HG02763 (cell line): ENCODE measurements around the gene ZFP36L1.

Source experiments
- ATAC-seq: cut with Tn5 transposase; IDR thresholded peaks from one replicate; pipeline ENCODE4 v1.9.1; 2021; ENCODE audit warnings: mild to moderate bottlenecking, moderate library complexity; ENCODE audit not compliant: unreplicated experiment

The ZFP36L1 gene

DNA sequence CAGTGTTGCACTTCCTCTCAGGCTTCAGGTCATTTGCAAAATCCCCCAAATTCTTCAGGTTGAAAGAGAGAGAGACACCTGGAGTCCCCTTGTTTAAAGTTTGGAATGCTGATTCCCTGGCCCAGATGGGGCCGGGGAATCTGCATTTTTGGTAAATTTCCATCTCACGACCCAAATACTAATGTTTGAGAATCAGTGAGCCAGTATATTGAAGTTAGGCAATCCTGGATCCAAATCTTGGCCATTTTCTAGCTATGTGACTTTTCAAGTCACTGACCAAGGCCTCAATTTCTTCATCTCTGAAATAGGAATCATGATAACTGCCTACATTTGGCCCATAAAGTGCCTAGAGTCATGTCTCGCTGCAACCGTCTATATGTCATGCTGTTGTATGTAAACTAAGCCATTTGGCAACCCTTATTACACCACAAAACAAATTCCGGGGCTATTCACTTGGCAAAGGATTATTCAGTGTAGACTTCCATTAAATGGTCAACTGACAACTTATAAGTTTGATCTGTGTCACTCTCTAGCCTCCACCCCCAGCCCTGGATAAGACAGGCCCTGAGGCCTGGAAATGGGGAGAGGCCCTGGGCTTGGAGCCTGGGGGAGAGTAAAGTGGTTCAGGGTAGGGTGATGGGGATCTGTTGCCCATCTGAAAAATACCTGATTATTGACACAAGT, 3.7 kb upstream of the ZFP36L1 start:
- no peak for ATAC-seq

DNA sequence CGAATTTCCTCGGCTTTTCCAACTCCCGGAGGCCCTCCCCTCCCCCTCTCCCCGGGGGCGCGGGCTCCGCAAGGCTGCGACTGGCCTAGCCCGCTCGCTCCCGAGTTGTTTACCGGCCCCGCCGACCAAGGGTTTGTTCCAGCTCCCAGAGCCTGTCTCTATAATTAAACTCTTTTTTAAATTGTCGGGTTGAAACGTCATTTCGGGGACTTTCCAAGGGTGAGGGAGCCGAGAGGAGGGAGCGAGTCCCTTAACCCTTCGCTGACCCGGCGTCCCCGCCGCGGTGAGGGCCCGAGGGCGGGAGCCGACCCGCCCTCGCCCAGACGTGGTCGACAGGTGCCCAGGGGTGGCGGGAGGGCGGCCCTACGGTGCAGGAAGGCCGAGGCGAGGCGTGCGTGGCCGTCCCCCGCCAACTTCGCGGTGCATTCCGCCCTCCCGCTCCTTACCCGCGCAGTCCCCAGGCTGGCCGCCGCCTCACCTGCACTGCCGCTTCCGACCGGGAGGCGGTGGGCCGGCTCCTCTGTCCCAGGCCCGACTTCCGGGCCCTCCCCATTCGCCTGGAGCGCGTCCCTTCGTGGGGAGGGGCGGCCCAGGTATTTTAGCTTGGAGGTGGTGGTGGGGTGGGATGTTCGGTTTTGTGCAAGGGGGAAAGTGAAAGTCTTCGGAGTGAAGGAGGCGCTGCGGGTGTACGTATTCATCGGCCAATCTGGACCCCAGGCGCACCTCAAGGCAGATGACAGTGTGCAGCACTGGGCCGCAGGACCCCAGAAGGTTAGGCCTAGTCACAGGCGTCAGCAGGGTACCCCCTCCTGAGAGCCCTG, 2.9 kb upstream of the ZFP36L1 start:
- peak; percentile 27 for ATAC-seq

DNA sequence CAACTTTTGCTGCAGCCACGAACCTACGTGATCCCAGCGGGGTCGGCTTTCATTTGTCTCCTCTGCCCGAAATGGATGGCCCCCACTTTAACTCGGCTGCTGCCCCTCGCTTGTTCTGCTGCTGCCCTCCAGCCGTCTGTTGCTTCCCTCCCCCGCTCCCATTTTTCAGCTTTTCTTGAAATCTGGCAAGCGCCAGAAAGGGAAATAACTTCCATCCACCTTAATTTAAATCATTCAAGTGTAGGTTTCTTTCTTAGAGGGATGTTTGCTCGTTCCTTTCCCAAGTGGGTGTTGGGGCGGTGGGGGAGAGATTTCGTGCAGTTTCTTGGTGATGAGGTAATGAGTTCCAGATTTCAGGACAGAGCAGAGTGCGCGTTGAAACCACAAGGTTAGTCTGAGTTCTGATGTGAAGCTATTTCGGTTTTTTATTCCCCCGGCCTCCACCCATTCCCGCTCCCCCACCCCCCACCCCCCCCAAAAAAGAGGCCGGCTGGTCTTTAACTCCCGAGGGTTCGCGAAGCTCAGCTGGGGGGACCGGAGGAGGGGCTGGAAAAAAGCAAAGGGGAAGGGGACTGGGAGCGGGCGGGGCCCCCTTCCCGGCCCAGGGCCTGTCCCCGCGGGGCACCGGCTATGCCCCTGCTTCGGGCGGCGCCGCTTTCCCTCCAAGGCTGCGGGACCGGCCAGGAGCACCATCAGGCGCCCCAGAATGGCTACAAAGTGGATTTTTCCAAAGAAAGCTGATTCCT, 2.2 kb upstream of the ZFP36L1 start:
- no peak for ATAC-seq

DNA sequence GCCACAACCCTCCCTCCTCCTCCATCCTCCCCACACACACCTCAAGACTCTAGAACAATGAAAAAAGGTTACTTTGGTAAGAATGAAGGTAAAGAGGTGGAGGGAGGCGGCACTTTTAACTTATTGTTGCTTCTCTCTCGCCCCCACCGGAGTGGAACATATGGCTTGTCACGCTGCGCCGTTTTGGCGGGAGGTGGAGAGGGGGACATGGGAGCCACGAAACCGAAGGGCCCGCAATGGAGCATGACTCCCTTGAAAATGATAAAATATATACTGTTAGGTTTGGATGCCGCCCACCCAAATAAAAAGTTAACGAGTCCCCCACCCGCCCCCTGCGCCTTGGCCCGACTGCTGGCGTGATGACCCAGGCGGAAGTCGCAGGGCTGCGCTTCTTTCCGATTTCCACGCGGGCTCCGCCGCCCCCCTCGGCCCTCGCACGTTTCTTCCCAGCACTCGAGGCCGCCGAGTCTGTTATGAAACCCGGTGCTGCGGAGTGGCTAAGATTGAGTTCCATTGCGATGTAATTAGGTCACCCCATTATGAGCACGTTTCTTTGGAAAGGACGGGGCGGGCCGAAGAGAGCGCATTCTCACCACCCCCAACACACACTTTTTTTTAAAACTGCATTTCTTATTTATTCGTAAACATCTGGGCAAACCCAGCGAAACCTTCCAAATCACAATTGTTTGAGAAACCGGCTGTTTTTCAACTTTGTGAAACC, 1.4 kb upstream of the ZFP36L1 start:
- no peak for ATAC-seq

DNA sequence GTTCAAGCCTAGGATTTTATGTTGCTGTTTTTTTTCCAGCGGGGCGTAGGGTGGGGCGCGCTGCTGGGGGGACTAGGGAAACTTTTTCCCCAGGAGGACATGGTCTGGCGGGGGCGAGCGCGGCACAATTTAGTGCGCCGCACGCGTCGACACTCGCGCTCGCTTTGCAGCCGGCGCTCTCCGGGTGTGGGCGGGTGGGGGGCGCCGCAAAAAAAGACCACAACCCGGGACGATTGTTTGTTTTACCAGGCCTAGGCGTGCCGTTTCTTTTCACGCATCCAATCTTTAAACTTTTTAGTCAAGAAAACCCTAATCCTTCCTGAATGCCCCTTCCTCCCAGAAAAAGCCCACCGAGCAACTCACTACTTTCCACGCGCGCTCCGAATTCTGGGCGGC, 865 bp upstream of the ZFP36L1 start:
- peak; percentile 1 for ATAC-seq

DNA sequence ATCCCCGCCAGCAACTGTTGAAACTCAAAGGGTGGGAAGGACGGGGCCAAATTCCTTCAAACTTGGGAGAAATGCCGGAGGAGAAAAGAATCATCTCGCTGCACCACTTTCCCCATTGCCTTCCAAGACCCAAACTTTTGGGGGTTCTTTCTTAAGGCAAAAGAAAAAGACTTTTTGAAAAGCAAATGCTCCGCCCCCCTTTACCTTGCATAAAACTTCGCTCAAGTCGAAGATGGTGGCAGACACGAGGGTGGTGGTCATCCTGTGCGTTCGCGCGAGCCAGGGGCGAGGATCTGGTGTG, 239 bp downstream of the ZFP36L1 start:
- ATAC-seq: no peak

DNA sequence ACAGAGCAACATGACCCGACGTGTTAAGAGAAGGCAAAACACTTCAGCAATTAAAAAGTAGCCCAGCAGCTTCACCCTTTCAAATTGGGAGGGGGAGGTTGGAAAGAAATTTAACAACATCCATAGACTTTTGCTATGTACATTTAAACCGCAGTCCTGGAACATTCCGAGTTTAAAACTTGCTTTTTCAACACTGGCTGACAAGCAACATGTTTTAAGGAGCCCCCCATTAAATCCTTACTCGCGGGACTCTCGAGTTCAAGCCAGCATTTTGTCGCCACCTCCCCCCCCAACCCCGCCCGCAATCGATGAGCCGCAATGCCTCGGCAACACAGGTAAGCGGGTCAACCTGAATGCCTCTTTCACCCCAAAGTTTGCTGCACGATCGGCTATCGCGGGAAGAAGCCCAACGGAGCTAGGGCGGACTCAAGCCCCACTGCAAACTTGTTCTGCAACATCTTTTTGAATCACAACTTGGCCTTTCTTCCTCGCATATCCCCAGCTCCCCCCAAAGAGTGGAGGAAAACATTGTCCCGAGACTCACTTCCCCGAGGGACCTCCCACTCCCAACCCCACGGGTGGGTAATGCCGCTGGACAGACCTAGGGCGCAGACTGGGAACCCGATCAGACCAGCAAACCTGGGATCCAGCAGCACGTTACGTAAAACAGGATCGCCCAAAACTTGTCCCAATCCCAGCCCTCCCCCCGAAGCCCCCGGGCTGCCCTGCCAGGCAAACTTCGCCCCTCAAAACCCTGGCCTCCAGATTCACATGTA, 777 bp downstream of the ZFP36L1 start:
- no peak for ATAC-seq

DNA sequence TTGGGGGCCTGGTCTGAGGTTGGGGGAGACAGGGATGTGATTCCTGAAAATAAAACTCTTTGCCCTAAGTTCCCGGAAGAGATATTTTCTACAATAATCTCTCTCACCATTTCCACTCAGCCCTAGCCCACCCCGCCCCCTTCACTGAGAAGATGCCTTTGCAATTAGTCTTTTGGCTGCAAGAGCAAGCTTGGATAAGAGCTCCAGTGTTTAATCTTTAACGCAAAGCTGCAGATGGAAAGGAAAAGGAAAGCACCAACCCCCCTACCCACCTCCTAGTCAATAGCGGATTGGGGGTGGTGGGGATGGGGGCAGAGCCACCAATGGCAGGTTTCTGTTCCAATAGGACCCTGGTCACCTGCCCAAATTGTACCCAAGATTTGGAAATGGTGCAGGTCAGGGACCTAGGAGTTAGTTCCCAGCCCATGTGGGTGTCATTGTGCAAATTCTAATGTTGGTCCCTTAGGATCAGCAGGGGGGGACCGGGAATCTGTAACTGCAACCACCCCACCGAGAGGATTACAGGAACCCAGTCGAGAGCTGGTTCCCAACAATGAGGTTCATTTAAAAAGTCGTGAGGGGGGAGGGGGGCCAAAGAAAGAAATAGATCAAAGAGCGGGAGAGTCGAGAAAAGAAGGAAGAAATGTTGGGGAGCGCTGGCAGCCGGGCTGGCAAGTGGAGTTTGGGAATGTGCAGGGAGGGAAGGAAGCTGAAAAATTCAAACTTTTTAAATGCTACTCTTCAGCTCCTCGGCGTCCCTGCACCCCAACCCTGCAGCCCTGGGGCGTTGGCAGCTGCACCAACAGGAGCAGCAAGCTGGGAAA, 1.6 kb downstream of the ZFP36L1 start:
- ATAC-seq: no peak

DNA sequence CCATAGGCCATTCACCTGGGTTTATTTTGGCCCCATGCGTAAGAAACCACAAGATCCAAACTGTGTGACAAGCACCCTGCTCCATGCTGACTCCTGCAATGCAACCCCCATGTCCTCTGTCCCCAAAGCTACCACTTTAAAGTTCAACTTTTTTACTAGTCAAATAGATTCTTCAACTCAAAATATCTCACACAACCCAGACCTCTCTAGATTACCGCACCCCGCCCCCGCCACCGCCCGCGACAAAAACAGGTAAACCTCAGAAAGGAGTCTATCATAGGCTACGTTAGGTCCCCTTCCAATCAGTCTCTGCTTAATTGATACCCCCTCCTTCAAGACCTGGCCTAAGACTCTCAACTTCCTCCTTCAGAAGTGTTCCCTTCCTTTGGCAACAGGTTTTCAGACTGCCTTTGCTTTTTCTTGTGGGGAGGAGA, 2.2 kb downstream of the ZFP36L1 start:
- ATAC-seq: no peak

DNA sequence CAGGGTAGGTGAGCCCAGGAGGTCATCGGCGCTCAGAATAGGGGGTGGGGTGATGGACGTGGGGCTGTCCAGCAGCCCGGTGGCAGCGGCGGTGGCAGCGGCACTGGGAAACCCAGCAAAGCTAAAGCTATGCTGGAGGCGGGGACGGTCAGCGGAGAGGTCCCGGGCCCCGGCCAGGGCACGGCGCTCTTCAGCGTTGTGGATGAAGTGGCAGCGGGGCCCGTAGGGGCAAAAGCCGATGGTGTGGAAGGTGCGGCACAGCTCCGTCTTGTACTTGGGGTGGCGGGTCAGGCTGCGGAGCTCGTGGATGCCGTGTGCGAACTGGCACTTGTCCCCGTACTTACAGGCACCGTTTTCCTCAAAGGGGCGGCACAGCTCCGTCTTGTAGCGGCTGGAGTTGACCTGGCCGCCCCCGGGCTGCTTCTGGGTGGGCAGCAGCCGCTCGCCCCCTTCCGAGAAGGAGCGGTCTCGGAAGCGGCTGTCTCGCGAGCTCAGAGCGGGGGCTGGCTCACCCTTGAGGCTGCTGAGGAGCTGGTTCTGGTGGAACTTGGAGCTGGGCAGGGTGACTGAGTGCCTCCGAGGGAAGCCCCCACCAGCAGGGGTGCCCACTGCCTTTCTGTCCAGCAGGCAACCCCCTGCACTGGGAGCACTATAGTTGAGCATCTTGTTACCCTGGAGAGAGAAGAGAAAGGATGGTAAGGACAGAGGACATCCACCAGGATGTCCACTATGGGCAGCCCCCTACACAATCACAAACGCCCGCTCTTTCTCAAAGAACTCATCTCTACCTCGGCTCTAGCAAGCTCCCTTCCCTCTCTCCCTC, 2.8 kb downstream of the ZFP36L1 start:
- no peak for ATAC-seq

DNA sequence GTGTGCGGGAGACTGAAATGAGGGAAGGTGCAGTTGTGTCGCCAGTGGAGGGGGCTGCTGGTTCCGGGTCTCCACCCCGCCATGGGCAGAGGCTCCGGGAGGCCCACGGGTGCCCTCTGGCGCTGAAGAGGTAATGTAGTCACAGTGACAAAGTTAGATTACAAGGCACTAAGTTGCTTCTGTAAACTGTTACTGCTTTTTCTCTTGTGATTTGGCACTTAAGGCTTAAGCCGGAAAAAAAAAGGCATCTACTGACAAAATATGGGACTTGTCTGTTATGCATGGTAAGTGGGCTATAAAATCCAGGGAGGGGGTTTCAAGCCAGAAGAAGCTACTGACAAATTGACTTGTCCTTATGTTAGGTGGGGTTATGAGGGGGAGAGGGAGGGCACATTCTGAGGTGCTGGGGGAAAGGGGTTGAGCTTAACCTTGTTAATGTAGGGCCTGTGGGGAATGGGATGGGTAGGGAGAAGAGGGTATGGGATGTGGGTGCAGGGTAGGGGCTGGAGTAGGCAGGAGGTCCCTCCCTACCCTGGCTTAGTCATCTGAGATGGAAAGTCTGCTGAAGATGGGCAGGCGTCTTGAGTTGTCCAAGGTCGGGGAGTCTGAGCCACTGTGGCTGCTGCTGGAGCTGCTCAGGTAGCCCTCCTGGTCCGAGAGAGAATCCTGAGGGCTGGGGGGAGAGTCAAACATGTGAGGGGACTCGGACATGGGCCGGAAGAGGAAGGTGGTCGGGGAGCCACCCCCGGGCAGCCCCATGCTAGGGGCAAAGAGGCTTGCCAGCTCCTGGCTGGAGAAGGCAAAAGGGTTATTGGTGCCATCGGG, 3.7 kb downstream of the ZFP36L1 start:
- ATAC-seq: no peak

DNA sequence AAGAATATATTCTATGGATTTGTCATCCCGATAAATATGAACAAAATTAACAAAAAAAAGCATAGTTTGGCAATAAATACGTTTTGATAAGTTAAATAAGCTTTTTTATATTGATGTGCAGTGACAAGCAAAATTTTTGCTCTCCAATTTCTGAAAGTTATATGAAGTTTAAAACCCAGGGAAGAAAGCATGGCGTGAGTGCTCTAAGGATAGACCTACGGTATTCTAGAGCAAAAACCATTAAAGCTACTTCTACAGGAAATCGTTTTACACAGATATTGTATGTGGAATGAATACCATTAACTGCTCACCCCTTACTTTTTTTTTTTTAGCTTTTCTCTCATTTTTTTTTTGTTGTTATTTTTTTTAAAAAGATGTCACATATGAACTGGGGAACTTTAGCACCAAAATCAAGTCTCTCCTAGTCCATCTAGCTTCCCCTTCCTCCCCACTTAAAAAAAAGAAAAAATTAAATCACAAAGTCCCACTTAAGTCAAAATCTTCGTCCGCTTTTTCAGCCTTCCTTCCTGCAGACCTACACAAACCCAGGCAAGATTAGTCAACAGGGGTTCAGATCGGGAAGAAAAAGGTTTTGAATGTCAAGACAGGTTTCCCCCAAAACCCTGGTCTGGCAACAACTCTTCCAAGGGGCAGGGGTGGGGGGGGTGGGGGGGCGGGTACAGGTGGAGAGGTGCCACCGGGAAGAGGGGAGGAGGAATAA, 4.4 kb downstream of the ZFP36L1 start:
- no peak for ATAC-seq

DNA sequence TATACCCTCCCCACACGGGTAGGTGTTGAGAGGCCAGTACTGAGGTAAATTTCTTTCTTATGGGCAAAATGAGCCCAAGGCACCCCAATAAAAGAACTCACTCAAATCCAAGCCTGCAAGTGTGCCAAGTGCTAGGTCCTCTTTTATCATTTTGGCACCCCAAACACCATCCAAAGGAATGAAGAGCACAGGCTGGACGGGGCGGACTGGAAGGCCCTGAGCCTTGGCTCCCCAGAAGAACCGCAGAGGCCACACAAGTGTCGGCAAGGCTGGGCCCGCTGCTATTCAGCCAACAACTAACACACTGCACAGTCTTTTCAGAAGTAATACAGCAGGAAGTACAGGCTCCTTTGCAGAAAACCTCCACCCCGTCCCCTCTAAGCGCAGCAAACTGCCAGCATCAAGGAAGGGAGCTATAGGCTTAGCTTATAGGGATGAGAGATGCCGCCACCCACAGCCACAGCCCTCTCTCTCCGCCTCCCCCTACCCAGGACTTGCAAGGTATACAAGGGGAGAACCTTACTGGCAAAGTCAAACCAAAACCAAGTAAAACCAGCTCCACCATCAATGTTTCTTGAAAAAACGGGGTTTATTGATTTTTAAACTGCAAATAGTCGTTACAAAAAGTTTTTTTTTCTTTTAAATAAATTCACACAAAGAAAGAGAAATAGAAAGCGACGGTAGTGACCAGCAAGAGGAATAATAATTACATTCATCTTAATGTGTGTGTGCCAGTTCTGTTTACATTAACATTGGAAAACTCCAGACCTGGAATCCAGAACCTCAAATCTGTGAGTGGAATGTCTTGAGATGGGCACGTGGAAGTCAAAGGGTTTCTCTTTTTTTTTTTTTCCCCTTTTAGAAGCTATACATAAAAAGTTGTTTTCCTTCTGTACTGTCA, 5.5 kb downstream of the ZFP36L1 start:
- no peak for ATAC-seq

DNA sequence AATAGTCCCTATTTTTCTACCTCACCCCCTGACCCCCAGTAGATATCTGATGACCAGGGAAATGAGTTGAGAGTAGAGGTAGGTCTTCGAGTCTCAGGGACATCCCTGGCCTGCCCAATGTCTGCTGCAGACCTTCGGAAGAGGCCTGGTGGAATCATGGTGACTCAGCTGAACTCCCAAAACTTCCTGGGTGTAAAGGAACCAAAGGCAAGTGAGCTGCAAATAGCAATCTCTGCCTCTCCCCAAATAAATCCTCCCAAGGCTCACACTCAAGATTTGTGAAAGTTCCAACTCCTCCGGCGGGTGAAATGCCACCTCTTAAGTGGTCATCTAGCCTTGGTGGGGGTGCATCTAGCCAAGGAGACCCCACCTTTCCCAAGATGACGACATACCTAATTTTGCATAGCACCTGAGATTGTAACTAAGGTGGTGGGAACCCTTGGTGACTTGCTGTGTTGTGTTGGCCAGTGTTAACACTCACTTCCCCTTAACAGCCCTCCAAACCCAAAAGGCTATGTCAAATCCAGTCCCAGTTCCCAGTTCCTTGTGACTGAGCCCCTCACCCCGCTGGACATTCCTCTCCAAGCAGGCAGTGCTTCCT, 6.3 kb downstream of the ZFP36L1 start:
- no peak for ATAC-seq

DNA sequence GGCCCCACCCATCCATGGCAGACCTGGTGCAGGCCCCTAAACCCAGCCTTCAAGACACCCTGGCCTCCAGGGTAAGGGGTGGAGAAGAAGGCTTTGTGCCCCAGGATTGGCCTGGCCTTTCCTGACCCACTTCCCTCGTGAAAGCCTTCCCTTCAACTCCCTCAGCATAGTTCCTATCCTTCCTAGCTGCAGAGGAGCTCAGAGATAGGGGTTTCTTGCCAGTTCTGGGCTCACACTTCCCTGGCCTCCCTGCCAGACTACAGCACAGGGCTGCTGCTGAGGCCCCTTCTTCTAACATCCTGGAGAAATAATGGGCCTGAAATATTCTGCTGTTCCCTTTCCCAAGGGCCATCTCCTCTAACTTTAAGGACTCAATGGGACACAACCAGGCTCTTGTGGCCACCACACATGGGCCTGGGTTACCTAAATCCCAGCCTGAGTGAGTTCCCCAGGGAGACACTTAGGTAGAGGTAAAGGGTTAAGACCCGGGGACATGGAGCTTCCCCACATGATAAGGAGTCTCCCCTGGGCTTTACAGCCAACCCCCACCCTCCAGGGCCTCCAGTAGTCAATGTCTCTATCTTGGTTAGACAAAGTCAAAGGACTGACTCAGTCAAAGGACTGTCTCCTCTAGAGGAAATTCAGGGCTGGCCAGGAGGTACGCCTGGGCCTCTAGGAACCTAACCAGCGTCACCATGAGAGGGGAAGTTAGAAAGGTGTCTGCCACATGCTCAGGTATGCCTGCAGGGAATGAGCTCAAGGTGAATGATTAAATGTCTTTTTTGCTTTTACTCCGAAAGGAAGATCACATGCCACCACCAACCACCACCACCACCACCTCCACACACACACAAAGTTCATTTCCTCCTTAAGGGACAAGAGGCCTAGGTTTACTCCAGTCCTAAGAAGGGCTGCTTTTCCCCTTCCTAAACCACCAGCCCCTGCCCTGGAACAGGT, 7.1 kb downstream of the ZFP36L1 start:
- ATAC-seq: no peak
